ENCODE results near the gene GOPC.

Gene GOPC

DNA sequence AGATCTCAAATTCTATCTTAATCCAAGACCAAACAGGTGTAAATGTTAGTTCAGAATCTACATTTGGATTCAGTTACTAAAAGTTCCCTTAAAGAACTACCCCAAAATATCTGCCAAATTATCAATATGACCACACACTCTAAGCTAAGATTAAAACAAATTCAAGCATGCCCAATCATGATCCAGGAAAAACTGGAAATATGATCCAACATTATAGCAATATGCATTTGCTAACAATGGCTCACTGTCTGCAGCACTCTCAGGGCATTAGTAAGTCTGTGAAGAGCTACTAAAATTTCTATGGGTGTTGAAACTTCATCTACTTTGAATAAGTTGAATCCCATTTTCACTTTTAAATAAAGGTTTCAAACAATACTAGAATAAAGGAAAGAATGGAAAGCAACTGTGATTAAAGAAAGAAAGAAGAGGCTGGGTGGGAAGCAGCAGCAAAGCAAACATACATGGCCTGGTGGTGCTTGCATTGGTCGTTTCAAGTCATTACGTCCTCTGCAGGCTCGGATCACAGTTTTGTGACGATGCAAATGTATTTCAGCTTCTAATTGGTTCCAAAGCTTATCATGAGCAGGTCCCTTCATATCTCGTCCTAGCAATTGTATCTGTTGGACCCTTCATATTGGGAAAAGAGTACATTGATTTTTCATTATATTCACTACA, 29.2 kb downstream of the GOPC start:
- Histone ChIP-seq H3K4me3 (replicated peaks; ENCODE audit: insufficient read depth, low read length) (no peak overlapping the region), H3K27ac (replicated peaks) (no peak overlapping the region), H3K27me3 (ENCODE audit: insufficient read depth, poor library complexity, severe bottlenecking) (no peaks in the 10 kb centered on the region)
- no peak for DNase-seq (ENCODE audit: low read depth in 1 of 2, low spot score in 1 of 2)
- no peak for TF ChIP-seq CTCF (IDR thresholded peaks at IDR 0.05; ENCODE audit: insufficient read depth, low read length)
- no peak for TF ChIP-seq POLR2AphosphoS5 (IDR thresholded peaks at IDR 0.05; ENCODE audit: low read depth)
- TF ChIP-seq REST (IDR thresholded peaks at IDR 0.05; ENCODE audit: insufficient replicate concordance, low read depth) = no peak
- TF ChIP-seq GABPA (IDR thresholded peaks at IDR 0.05; ENCODE audit: low read depth) = no peak
- no peak for TF ChIP-seq SPI1 (IDR thresholded peaks at IDR 0.05; ENCODE audit: borderline replicate concordance, low read depth)

DNA sequence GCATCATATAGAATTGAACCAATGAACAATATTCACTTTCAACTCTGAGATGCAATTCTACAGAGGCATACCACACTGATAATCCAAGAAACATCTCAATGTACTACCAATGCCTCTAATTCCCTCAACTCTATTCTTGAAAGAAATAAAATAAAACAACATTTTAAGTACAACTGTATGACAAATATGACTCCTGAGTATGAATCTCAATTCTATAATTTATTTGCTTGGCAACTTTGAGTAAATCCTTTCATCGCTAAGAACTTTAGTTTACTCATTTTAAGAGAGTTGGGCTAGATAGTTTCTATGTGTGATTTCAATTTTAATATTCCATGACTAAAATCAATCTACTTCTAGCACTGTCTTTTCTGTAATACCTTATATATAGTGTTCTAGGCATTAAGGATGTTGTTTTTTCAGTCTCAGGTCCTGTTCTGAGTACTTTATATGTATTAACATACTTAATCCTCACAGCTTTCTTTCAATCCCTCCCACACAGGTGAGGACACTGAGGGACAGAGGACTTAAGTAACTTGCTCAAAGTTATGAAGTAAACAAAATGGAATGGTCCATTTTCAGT, 33.4 kb downstream of the GOPC start:
- no peaks in the 10 kb centered on the region for H3K27me3 ChIP-seq (ENCODE audit: insufficient read depth, poor library complexity, severe bottlenecking)
- no peak overlapping the region for H3K27ac ChIP-seq (replicated peaks)
- DNase-seq (ENCODE audit: low read depth in 1 of 2, low spot score in 1 of 2) = no peak
- TF ChIP-seq CTCF (IDR thresholded peaks at IDR 0.05; ENCODE audit: insufficient read depth, low read length) (no peak), POLR2AphosphoS5 (IDR thresholded peaks at IDR 0.05; ENCODE audit: low read depth) (no peak), REST (IDR thresholded peaks at IDR 0.05; ENCODE audit: insufficient replicate concordance, low read depth) (no peak), GABPA (IDR thresholded peaks at IDR 0.05; ENCODE audit: low read depth) (no peak), SPI1 (IDR thresholded peaks at IDR 0.05; ENCODE audit: borderline replicate concordance, low read depth) (no peak)
- no peak overlapping the region for H3K4me3 ChIP-seq (replicated peaks; ENCODE audit: insufficient read depth, low read length)

DNA sequence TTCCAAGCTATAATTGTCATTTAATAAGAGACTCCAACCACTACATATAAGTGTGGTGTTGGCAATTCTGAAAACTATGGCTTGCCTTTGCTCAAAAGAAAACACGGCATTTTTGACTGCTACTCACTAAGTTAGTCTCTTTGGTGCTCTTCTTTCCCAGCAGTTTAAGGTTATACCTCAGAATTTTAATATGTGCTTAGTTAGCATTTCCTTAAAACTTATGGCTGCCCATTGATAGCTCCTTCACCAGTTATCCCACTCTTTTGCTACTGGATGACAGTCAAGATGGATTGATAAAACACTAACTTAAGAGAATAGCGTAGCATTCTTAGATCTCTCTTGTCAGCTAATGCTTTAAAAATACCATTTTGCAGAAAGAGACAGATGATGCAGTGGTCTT, 34.1 kb downstream of the GOPC start:
- Histone ChIP-seq H3K4me3 (replicated peaks; ENCODE audit: insufficient read depth, low read length) (no peak overlapping the region), H3K27ac (replicated peaks) (no peak overlapping the region), H3K27me3 (ENCODE audit: insufficient read depth, poor library complexity, severe bottlenecking) (no peaks in the 10 kb centered on the region)
- no peak for DNase-seq (ENCODE audit: low read depth in 1 of 2, low spot score in 1 of 2)
- TF ChIP-seq REST (IDR thresholded peaks at IDR 0.05; ENCODE audit: insufficient replicate concordance, low read depth) = no peak
- no peak for TF ChIP-seq POLR2AphosphoS5 (IDR thresholded peaks at IDR 0.05; ENCODE audit: low read depth)
- TF ChIP-seq GABPA (IDR thresholded peaks at IDR 0.05; ENCODE audit: low read depth) = no peak
- no peak for TF ChIP-seq CTCF (IDR thresholded peaks at IDR 0.05; ENCODE audit: insufficient read depth, low read length)
- no peak for TF ChIP-seq SPI1 (IDR thresholded peaks at IDR 0.05; ENCODE audit: borderline replicate concordance, low read depth)
